NCI-H2196 (cell line): ENCODE results near the gene ACTN2.

Source experiments
- DNase-seq: peaks from one replicate; lab custom pipeline; 2025; ENCODE audit not compliant: unreplicated experiment; lab: John Stamatoyannopoulos, UW

Gene ACTN2

GRCh38 chr1:236689713-236690569, 3.6 kb downstream of the ACTN2 start:
- no peak for DNase-seq

- no peak for DNase-seq
These were observed 5.0 kb downstream of the ACTN2 start for GRCh38 chr1:236691348-236691747.

- DNase-seq: no peak
These were observed 5.8 kb downstream of the ACTN2 start for GRCh38 chr1:236692128-236692527.

- no peak for DNase-seq
These were observed 6.4 kb downstream of the ACTN2 start for GRCh38 chr1:236692742-236693141.

- no peak for DNase-seq
These were observed 13.1 kb downstream of the ACTN2 start for GRCh38 chr1:236699366-236699765.

- DNase-seq: no peak
These were observed 14.6 kb downstream of the ACTN2 start for GRCh38 chr1:236700903-236701302.

- no peak for DNase-seq
These were observed 15.5 kb downstream of the ACTN2 start for GRCh38 chr1:236701782-236702181.

GRCh38 chr1:236702791-236703394, 16.6 kb downstream of the ACTN2 start:
- no peak for DNase-seq

GRCh38 chr1:236705771-236706170, 19.5 kb downstream of the ACTN2 start:
- DNase-seq: no peak

- no peak for DNase-seq
These were observed 19.9 kb downstream of the ACTN2 start for GRCh38 chr1:236706183-236706582.

- DNase-seq: no peak
These were observed 24.1 kb downstream of the ACTN2 start for GRCh38 chr1:236710328-236710892.

GRCh38 chr1:236716160-236716559, 29.9 kb downstream of the ACTN2 start:
- no peak for DNase-seq

- no peak for DNase-seq
These were observed 31.5 kb downstream of the ACTN2 start for GRCh38 chr1:236717811-236718210.

GRCh38 chr1:236718328-236718727, 32.0 kb downstream of the ACTN2 start:
- DNase-seq: no peak

- DNase-seq: no peak
These were observed 33.9 kb downstream of the ACTN2 start for GRCh38 chr1:236720206-236720605.

GRCh38 chr1:236720611-236721010, 34.3 kb downstream of the ACTN2 start:
- no peak for DNase-seq

- DNase-seq: no peak
These were observed 37.8 kb downstream of the ACTN2 start for GRCh38 chr1:236724049-236724448.

- no peak for DNase-seq
These were observed 38.2 kb downstream of the ACTN2 start for GRCh38 chr1:236724506-236724905.

GRCh38 chr1:236725668-236726067, 39.4 kb downstream of the ACTN2 start:
- no peak for DNase-seq

- DNase-seq: no peak
These were observed 41.2 kb downstream of the ACTN2 start for GRCh38 chr1:236727521-236727920.

- DNase-seq: no peak
These were observed 42.5 kb downstream of the ACTN2 start for GRCh38 chr1:236728752-236729151.

- DNase-seq: no peak
These were observed 47.4 kb downstream of the ACTN2 start for GRCh38 chr1:236733653-236734052.
